C4-2B (cell line): ENCODE data around the gene ANK3.
A peak's percentile ranks its signal among the peaks of the same experiment; 100 is the strongest.

Source experiments
- H3K27ac ChIP-seq: fragments of 450-650 bp; 2 replicates; pipeline ENCODE4 v1.5.1; 2017
- CTCF ChIP-seq: fragments of 450-650 bp; conservative IDR thresholded peaks from 2 replicates; pipeline ENCODE4 v1.5.1; 2017; ENCODE audit warnings: mild to moderate bottlenecking
- ZFX ChIP-seq: fragments of 450-650 bp; IDR thresholded peaks from 2 replicates; pipeline ENCODE4 v1.6.1; 2017

Gene ANK3

GRCh38 chr10:60368875-60369546 lies 20.7 kb downstream of the ANK3 start:
- H3K27ac ChIP-seq, result no peak overlapping the region

GRCh38 chr10:60367901-60368300 lies 21.8 kb downstream of the ANK3 start:
- no peak for TF ChIP-seq ZFX
- no peak for TF ChIP-seq CTCF
- peak overlapping the region; percentile 54; the same call in 1 of the 2 replicates for H3K27ac ChIP-seq

More at GRCh38 chr10:60368875-60369546, 20.7 kb downstream of the ANK3 start:
- no peak for TF ChIP-seq ZFX
- TF ChIP-seq CTCF, result no peak

GRCh38 chr10:60367431-60367830 lies 22.2 kb downstream of the ANK3 start:
- no peak for TF ChIP-seq CTCF
- TF ChIP-seq ZFX, result no peak

GRCh38 chr10:60367024-60367423 lies 22.7 kb downstream of the ANK3 start:
- TF ChIP-seq ZFX, result no peak
- TF ChIP-seq CTCF, result no peak
- H3K27ac ChIP-seq, result no peak overlapping the region

More at GRCh38 chr10:60367431-60367830, 22.2 kb downstream of the ANK3 start:
- no peak overlapping the region; the same call in 1 of the 2 replicates for H3K27ac ChIP-seq

- H3K27ac ChIP-seq, result no peak overlapping the region
- no peak for TF ChIP-seq ZFX
- no peak for TF ChIP-seq CTCF
These were observed 26.5 kb downstream of the ANK3 start for GRCh38 chr10:60363187-60363586.

- H3K27ac ChIP-seq, result no peak overlapping the region
- no peak for TF ChIP-seq ZFX
- TF ChIP-seq CTCF, result no peak
These were observed 27.2 kb downstream of the ANK3 start for GRCh38 chr10:60362461-60362860.

GRCh38 chr10:60359066-60359465 lies 30.6 kb downstream of the ANK3 start:
- TF ChIP-seq ZFX, result no peak
- TF ChIP-seq CTCF, result no peak
- H3K27ac ChIP-seq, result no peak overlapping the region
